ENCODE results near the gene ARID3B. TPM values are rescaled to one million over a fixed set of nuclear protein-coding genes. Genes with fewer than 3 reads are reported as not detected.

The ARID3B gene
- total RNA-seq, 1 experiment from 2014 or later: 101 TPM

GRCh38 chr15:74626336-74626735 lies 85.3 kb downstream of the ARID3B start:
- H3K56ac ChIP-seq (ENCODE audit: insufficient read length, low read depth, low read length): no peak overlapping the region
- no peak overlapping the region for H2AK5ac ChIP-seq (ENCODE audit: insufficient read length, low read length)
- no peak overlapping the region for H4K5ac ChIP-seq (ENCODE audit: insufficient read length, low read depth, low read length)
- H2BK12ac ChIP-seq (ENCODE audit: insufficient read length, low read depth, low read length): no peak overlapping the region
- Mint-ChIP-seq H3K4me1 (peaks cover 4 to 7% of the 10 kb centered on the region in 2 experiments), H3K36me3 (ENCODE audit: insufficient read depth in 1 of 3, low read depth in 3 of 3) (peaks cover 49 to 86% (median 85%) of the 10 kb centered on the region in 3 experiments; a peak in 6 of 7 replicates), H3K4me3 (no peak overlapping the region; a peak in 1 of 5 replicates), H3K9me3 (no peaks in the 10 kb centered on the region), H3K27ac (no peak overlapping the region), H3K27me3 (ENCODE audit: low read depth) (no peaks in the 10 kb centered on the region; the same call in 1 of the 2 replicates)
- H3K9ac ChIP-seq (ENCODE audit: extremely low read depth, insufficient read length, low read length): no peak overlapping the region
- no peak overlapping the region for H3T11ph ChIP-seq (ENCODE audit: low read length)
- no peak for DNase-seq
- H4K91ac ChIP-seq (ENCODE audit: insufficient read length, low read depth, low read length): no peak overlapping the region
- no peak overlapping the region for H2AFZ ChIP-seq (ENCODE audit: low read length)
- H3K79me1 ChIP-seq (ENCODE audit: insufficient read depth, low read depth, low read length, poor library complexity, severe bottlenecking): peaks cover 2% of the 10 kb centered on the region
- no CpG with 5 or more reads among the region's 7 CpGs for WGBS (ENCODE audit: extremely low coverage, insufficient read length, low lambda C conversion rate)
- no peaks in the 10 kb centered on the region for H4K20me1 ChIP-seq (ENCODE audit: control insufficient read depth, insufficient read depth, insufficient read length)
- no peak overlapping the region for H3K18ac ChIP-seq (ENCODE audit: insufficient read length, low read depth, low read length)
- no peaks in the 10 kb centered on the region for H3K4me1 ChIP-seq (ENCODE audit: insufficient read depth, low read length)
- no peaks in the 10 kb centered on the region; the same call in 1 of the 2 replicates for H3K79me2 ChIP-seq (ENCODE audit: insufficient read depth, low read length)
- no peaks in the 10 kb centered on the region for H3K23me2 ChIP-seq (ENCODE audit: insufficient read length, low read depth, low read length, poor library complexity, severe bottlenecking)
- H2BK5ac ChIP-seq (ENCODE audit: insufficient read length, low read length): no peak overlapping the region
- no peak overlapping the region for H3K14ac ChIP-seq (ENCODE audit: insufficient read depth, low read length)
- H3K4ac ChIP-seq (ENCODE audit: low read depth, low read length): no peak overlapping the region
- no peaks in the 10 kb centered on the region for H3K9me3 ChIP-seq (ENCODE audit: control insufficient read depth, low read depth, low read length)
- no peak overlapping the region for H3K27ac ChIP-seq (ENCODE audit: insufficient read length, low read depth, low read length)
- H3K23ac ChIP-seq (ENCODE audit: insufficient read length, low read depth, low read length): no peak overlapping the region
- H3K4me2 ChIP-seq (ENCODE audit: insufficient read depth, insufficient read length, low read length): no peak overlapping the region
- no peak overlapping the region for H2BK15ac ChIP-seq (ENCODE audit: low read depth, low read length)
- no peak overlapping the region for H4K8ac ChIP-seq (replicated peaks; ENCODE audit: insufficient read length, low read depth, low read length)
- no peaks in the 10 kb centered on the region for H3K27me3 ChIP-seq (ENCODE audit: insufficient read depth, low read length)
- TF ChIP-seq CTCF (conservative IDR thresholded peaks at IDR 0.05): no peak
- H2BK120ac ChIP-seq (ENCODE audit: low read depth, low read length, poor library complexity, severe bottlenecking): no peak overlapping the region
- no peak overlapping the region for H2BK20ac ChIP-seq (ENCODE audit: low read depth, low read length, poor library complexity, severe bottlenecking)
